HG03196 (cell line): ENCODE results near the gene MYCN.
"Not testable (repeated sequence)": the region's sequence is repeated elsewhere in the genome, so short reads cannot be mapped to it uniquely, and the experiment has no call there.

Experiments used
- ATAC-seq: cut with Tn5 transposase; IDR thresholded peaks from one replicate; pipeline ENCODE4 v1.9.1; 2021; ENCODE audit not compliant: unreplicated experiment

MYCN gene

GRCh38 chr2:15907461-15908324, 32.7 kb upstream of the MYCN start:
- ATAC-seq: no peak

DNA sequence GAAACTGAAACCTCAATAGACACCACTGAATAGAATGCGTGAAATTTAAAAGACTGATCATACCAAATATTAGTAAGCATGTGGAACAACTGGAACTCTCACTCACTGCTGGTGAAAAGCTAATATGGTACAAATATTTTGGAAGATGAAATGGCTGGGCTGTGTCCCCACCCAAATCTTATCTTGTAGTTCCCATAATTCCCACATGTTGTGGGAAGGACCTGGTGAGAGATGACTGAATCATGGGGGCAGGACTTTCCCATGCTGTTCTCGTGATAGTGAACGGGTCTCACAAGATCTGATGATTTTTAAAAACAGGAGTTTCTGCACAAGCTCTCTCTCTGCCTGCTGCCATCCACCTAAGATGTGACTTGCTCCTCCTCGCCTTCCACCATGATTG, 32.0 kb upstream of the MYCN start:
- no peak for ATAC-seq

DNA sequence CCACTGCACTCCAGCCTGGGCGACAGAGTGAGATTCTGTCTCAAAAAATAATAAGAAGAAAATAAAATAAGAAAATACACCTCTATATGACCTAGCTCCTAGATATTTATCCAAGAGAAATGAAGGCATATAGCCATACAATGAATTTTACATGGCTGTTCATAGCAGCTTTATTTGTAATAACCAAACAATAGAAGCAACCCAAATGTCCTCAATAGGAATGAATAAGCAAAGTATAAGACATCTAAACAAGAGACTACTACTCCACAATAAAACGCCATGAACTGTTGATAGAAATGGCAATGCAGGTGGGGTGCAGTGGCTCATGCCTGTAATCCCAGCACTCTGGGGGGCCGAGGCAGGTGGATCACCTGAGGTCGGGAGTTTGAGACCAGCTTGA, 31.2 kb upstream of the MYCN start:
- ATAC-seq: no peak

GRCh38 chr2:15909736-15910135, 30.6 kb upstream of the MYCN start:
- no peak for ATAC-seq

- ATAC-seq: not testable (repeated sequence)
Measured at GRCh38 chr2:15911270-15911669, 29.1 kb upstream of the MYCN start.

DNA sequence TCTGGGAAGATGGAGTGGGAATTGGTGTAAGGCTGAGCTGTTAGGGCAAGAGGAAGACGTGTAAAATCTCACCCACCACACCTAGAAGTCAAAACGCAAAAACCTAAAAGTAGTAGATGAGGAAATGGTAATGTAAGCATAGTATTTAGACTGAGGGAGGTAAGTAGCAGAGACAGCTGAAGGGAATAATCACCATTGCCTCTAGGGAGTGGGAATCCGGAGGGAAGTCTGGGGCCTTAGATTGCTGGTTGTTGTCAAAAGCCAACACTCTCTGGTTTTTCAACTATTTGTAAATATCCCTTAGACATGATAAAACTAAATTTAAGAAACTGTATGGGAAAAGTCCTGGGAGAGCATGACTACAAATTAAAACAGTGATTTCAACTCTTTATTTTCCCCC, 28.7 kb upstream of the MYCN start:
- no peak for ATAC-seq

DNA sequence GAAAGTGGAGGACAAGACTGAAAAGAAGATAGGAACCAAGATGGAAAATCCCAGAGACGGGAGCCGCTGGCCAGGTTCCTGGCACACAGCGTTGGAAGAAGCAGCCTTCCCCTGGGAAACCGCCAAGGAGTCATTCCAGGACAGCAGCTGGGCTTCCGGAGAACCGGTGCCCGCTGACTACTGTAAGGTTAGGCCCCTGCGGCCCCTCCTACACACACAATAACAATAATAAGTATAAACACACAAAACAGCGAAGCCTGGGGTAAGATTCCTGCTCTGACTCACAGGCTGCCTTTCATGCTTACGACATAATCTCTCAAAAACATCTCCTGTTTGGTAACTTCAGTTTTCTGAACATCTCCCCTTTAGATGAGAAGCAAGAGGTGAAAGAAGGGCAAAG, 28.1 kb upstream of the MYCN start:
- ATAC-seq: no peak

- ATAC-seq: no peak
Measured at GRCh38 chr2:15913146-15913545, 27.2 kb upstream of the MYCN start.

DNA sequence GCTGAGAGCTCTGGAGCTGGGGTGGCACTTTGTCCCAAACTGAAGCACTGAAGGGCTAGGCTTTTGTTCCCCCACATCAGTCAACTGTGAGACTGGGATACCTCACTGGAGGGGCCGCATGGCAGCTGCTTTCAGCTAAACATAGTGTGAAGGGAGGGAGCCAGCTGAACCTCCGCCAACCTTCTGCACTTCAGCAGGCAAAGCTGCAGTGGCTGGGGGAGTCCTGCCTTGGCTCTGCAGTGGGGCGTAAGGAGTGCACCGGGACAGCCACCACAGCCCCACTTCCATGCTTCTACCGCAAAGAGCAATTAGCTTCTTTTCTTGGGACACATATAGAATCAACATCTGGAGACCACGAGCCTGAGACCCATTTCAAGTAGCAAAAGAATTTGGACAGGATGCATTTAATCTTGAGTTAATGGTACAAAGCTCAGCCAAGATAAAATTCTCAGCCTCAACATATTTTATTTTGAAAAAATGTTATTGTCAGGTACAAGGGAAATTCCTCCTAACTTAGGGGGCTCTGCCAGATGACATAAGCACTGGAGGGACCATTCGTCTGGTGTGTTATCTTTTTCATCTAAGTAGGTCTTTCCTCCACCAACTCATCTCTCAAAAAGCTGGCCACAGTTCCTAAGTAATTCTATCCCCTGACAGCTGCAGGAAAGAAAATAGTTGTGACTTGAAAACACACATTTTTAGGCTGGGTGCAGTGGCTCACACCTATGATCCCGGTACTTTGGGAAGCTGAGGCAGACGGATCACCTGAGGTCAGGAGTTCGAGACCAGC, 25.6 kb upstream of the MYCN start:
- ATAC-seq: no peak

DNA sequence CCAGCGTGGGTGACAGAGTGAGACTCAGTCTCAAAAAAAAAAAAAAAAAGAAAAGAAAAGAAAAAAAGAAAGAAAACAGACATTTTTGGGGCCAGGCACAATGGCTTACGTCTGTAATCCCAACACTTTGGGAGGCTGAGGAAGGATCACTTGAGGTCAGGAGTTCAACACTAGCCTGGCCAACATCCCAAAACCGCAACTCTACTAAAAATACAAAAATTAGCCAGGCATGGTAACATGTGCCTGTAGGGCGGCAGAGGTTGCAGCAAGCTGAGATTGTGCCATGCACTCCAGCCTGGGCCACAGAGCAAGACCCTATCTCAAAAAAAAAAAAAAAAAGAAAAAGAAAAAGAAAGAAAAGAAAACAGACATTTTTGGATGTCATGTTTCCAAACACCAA, 24.8 kb upstream of the MYCN start:
- not testable (repeated sequence) for ATAC-seq

DNA sequence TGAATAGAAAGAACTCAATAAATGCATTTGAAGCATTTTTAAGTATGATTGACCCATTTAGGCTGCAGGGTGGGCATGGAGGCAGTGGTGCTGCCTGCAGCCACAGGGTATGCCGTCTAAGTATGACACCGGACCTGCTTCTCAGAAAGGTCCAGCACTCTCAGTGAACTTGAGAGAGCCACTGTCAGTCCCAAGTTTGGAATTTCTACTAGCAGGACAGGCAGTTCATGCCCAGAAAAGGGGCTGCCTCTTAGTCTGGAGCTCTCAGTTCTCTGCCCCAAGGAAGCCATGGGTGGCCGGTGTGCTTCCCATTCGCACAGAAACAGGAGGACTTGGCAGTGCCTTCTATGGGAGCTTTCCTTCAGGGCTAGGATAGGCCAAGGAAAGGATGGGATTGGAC, 24.0 kb upstream of the MYCN start:
- ATAC-seq: no peak

DNA sequence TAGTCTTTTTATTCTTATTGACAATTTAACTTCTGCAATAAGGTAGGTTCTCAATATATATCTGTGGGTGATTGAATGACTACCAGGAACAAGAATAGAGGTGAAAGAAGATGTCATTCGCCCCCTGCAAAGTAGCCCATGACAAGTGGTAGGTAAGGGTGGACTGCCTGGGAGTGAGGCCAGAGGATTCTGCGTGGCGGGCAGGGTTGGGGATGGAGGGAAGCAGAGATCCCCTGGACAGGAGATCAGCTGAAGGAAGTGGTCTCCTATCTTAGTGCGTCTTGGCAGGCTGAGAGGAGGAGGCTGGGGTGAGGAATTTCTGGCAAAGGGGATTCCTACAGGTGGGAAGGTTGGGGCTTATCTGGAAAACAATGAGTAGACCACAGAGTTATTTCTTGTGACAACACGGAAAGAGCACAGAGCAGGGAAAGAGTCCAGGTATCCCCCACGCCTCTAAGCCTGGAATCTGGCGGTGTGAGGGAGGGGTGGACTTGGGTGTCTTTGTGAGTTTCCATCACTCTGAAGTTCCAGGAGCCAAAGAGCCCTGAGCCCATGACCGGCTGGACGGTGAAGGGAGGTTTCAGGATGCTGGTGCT, 21.5 kb upstream of the MYCN start:
- no peak for ATAC-seq

DNA sequence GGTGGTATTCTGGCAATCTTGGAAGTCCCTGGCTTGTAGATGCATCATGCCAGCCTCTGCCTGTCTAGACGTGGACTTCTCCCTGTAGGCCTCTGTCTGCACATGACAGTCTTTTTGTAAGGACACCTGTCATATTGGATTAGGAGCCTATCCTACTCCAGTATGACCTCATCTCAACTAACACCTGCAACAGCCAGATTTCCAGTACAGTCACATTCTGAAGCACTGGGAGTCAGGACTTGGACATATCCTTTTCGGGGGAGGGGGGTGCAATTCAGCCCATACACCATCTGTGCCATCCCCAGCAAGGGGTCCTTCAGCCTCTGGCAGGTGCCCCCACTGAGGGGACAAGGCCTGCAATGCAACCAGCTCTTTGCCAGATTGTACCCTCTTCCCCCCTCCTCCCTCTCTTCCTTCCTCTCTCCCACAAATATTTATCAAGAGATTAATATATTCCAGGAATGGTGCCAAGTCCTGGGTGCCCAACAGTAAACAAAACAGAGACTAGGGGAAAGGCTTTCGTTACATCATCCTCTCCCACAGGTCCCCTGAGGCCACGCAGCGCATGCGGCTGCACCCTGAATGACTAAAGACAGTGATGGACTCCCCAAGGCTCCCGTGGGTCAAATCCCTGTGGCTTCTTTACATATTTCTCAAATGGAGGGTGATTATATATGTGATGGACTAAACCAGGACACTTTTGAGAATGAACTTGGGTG, 20.5 kb upstream of the MYCN start:
- ATAC-seq: no peak

GRCh38 chr2:15920696-15921095, 19.7 kb upstream of the MYCN start:
- ATAC-seq: no peak

GRCh38 chr2:15923597-15923996, 16.8 kb upstream of the MYCN start:
- ATAC-seq: no peak

GRCh38 chr2:15925819-15926218, 14.5 kb upstream of the MYCN start:
- ATAC-seq: no peak

DNA sequence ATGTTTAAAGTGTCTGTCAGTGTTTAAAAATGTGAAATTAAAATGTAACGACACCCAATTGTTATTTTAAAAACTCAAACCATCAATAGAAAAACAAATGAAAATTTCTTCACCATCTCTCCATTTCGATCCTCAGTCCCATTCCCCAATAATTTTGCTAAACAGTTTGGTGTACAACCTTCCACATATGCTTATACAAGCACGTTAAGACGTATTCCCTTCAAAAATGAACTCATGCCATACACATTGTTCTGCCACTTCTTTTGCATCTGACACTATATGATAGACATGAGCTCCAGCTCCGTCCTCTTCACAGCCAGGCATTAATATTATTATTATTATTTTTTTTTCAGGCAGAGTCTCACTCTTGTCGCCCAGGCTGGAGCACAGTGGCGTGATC, 14.1 kb upstream of the MYCN start:
- ATAC-seq: no peak

DNA sequence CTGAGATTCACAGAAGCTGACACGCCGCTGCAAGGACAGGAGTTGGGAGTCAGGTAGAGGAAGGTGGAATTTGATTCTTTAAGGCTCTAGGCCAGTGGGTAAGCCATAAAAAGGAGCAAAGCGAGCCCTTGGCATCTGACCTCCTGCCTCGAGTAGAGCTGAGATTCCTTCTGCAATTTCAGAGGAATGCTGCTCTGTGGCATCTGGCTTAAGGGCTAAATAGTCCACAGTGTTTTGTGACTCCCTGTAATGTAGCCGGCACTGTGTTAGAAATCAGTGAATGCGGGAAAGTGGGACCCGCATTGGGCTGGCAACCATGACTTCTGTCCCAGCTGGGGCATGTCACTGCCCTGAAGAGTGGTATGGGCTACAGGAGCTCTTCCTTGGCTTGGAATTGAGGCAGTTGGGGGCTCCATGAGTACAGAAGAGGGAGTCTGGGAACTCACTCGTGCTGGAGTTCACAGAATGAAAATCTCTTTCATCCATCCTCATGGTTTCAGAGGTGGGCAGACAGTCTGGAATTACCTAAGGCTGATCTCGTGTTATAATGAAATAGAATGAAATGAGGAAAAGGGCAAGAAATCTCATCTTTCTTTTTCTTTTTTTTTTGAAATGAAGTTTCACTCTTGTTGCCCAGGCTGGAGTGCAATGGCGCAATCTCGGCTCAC, 12.7 kb upstream of the MYCN start:
- ATAC-seq: no peak

DNA sequence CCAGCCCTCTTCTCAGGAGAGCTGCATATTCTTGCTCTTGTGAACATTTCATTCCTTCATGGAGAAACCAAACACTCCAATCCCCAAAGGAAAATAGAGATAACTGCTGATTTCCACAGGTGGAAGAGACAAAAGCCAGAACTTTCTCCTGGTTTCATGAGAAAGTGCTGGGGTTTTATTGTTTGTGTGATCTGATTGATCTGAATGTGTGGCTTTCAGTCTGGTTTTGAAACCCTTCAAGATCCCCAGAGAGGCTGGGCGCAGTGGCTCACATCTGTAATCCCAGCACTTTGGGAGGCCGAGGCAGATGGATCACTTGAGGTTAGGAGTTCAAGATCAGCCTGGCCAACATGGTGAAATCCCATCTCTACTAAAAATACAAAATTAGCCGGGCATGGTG, 11.3 kb upstream of the MYCN start:
- ATAC-seq: not testable (repeated sequence)

DNA sequence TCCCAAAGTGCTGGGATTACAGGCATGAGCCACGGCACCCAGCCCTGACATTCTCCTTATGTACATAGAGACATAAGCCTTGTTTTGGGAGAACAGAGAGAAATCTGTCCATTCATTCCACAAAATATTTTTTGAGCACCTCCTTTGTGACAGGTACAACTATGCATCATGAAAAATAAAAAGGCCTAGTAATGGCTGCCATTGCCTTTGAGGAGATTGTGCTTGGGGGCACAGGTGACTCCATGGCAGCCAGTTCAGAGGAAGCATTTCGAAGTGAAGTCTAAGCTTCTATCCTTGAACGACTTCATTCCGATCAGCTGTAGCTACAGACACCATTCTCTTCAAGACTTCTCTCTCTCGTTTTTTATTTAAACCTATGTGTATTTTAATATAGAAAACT, 10.5 kb upstream of the MYCN start:
- no peak for ATAC-seq
